Uterus (tissue), 2 donors: ENCODE results near the gene CACNA1C.

Experiments used
- POLR2A ChIP-seq, 2 donors: fragments of 450-650 bp; IDR thresholded peaks; one replicate each; pipeline ENCODE4 v1.6.1; 2016; ENCODE audit warnings: antibody characterized with exemption in 2 of 2, mild to moderate bottlenecking in 1 of 2, moderate library complexity in 1 of 2
- TF ChIP-seq, protein P1 (sequence below), 4 experiments: fragments of 200-600 bp in 2 of 4; fragments of 450-650 bp in 2 of 4; sonication (generic) in 2 of 4; IDR thresholded peaks; one replicate each; pipeline ENCODE4 v1.5.1; 2016 to 2019; ENCODE audit warnings: antibody characterized with exemption in 4 of 4, mild to moderate bottlenecking in 2 of 4, moderate library complexity in 1 of 4

DNA sequence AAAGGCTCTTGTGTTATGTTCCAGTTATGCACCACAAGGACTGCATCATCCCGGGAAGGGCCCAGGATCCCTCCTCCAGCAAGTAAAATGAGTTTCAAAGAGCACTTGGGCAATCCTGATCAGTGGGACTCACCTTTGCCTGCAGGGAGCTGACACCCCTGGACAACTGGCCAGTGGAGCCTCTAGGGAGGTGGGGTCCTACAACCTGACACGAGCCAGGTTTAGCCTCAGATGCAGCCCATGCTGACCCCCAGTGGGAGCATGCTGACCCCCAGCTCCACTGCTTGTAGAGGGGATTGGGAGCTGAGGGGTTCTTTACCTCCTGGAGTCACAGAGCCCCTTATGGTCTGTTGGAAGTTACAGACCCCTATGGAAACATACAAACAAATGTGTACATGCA lies 365.8 kb downstream of the CACNA1C start:
- no peak for TF ChIP-seq POLR2A (IDR thresholded peaks at IDR 0.05)
- TF ChIP-seq, protein P1, sequence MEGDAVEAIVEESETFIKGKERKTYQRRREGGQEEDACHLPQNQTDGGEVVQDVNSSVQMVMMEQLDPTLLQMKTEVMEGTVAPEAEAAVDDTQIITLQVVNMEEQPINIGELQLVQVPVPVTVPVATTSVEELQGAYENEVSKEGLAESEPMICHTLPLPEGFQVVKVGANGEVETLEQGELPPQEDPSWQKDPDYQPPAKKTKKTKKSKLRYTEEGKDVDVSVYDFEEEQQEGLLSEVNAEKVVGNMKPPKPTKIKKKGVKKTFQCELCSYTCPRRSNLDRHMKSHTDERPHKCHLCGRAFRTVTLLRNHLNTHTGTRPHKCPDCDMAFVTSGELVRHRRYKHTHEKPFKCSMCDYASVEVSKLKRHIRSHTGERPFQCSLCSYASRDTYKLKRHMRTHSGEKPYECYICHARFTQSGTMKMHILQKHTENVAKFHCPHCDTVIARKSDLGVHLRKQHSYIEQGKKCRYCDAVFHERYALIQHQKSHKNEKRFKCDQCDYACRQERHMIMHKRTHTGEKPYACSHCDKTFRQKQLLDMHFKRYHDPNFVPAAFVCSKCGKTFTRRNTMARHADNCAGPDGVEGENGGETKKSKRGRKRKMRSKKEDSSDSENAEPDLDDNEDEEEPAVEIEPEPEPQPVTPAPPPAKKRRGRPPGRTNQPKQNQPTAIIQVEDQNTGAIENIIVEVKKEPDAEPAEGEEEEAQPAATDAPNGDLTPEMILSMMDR (IDR thresholded peaks at IDR 0.05) = no peak
